ENCODE measurements around the gene OTOP2.

DNA sequence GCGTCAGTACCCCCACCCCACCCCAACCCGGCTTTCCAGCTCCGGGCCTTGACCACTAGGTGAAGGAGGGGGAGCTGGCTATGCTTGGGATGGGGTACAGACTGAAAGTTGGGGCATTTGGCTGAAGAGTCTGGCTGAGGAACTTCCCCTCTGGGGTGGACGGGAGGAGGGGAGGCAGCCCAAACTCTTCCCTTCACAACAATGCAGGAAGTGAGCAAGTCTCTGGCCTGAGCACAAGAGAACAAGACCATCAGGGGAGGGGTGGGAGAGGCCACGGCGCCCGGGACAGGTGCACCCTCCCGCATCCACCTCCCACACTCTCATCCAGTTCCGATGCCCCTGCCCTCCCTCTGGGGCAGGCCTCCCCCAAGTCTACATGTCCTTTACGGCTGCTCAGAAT is 6.6 kb upstream of the OTOP2 start:
- TF ChIP-seq CTCF (IDR thresholded peaks at IDR 0.05) (no peak), POLR2A (IDR thresholded peaks at IDR 0.05) (no peak)
